ENCODE data around the gene MRPL41.
"Not testable (repeated sequence)": the region's sequence is repeated elsewhere in the genome, so short reads cannot be mapped to it uniquely, and the experiment has no call there.

Gene MRPL41

GRCh38 chr9:137521405-137521985, 30.2 kb upstream of the MRPL41 start:
- no peak for DNase-seq (ENCODE audit: low read depth in 2 of 2)

GRCh38 chr9:137522746-137523455, 28.8 kb upstream of the MRPL41 start:
- no peak for DNase-seq (ENCODE audit: low read depth in 2 of 2)

- no peak for DNase-seq (ENCODE audit: low read depth in 2 of 2)
Observed at GRCh38 chr9:137524161-137524980, 27.3 kb upstream of the MRPL41 start.

GRCh38 chr9:137524981-137525317, 26.7 kb upstream of the MRPL41 start:
- no peak for DNase-seq (ENCODE audit: low read depth in 2 of 2)

GRCh38 chr9:137530331-137530730, 21.3 kb upstream of the MRPL41 start:
- no peak for DNase-seq (ENCODE audit: low read depth in 2 of 2)

- no peak for DNase-seq (ENCODE audit: low read depth in 2 of 2)
Observed at GRCh38 chr9:137531099-137531765, 20.4 kb upstream of the MRPL41 start.

- not testable (repeated sequence) for DNase-seq (ENCODE audit: low read depth in 2 of 2)
Observed at GRCh38 chr9:137532891-137533468, 18.7 kb upstream of the MRPL41 start.

GRCh38 chr9:137534256-137535119, 17.2 kb upstream of the MRPL41 start:
- no peak for DNase-seq (ENCODE audit: low read depth in 2 of 2)

- no peak for DNase-seq (ENCODE audit: low read depth in 2 of 2)
Observed at GRCh38 chr9:137535120-137535428, 16.6 kb upstream of the MRPL41 start.

GRCh38 chr9:137536594-137537131, 15.0 kb upstream of the MRPL41 start:
- DNase-seq (ENCODE audit: low read depth in 2 of 2), result not testable (repeated sequence)

- no peak for DNase-seq (ENCODE audit: low read depth in 2 of 2)
Observed at GRCh38 chr9:137538058-137538457, 13.6 kb upstream of the MRPL41 start.

- DNase-seq (ENCODE audit: low read depth in 2 of 2), result no peak
Observed at GRCh38 chr9:137540536-137540935, 11.1 kb upstream of the MRPL41 start.

- no peak for DNase-seq (ENCODE audit: low read depth in 2 of 2)
Observed at GRCh38 chr9:137542486-137542885, 9.2 kb upstream of the MRPL41 start.

- no peak for DNase-seq (ENCODE audit: low read depth in 2 of 2)
Observed at GRCh38 chr9:137543237-137543963, 8.3 kb upstream of the MRPL41 start.

- no peak for DNase-seq (ENCODE audit: low read depth in 2 of 2)
Observed at GRCh38 chr9:137544176-137544760, 7.4 kb upstream of the MRPL41 start.

GRCh38 chr9:137545123-137545522, 6.6 kb upstream of the MRPL41 start:
- no peak for DNase-seq (ENCODE audit: low read depth in 2 of 2)

GRCh38 chr9:137547687-137548543, 3.8 kb upstream of the MRPL41 start:
- no peak for DNase-seq (ENCODE audit: low read depth in 2 of 2)

- DNase-seq (ENCODE audit: low read depth in 2 of 2), result peak in 1 of 2 donors; percentile 23
Observed at GRCh38 chr9:137550231-137550621, 1.5 kb upstream of the MRPL41 start, which contains the start of gene PNPLA7. TSS of gene PNPLA7 (minus strand) at chr9:137550402. CDS start at chr9:137550197, 205 bp downstream.

- DNase-seq (ENCODE audit: low read depth in 2 of 2), result not testable (repeated sequence)
Observed at GRCh38 chr9:137550958-137551263, 768 bp upstream of the MRPL41 start.

All from activated CD4-positive, alpha-beta T cell treated with anti-CD3 and anti-CD28 coated beads for 24 hours (primary cell).